Measurements from ENCODE around the gene SSR4. TPM values are rescaled to one million over a fixed set of nuclear protein-coding genes. Genes with fewer than 3 reads are reported as not detected.
A peak's percentile ranks its signal among the peaks of the same experiment; 100 is the strongest.

Gene SSR4
- total RNA-seq, 1 experiment from 2014 or later = 179 TPM

GRCh38 chrX:153793291-153793690 is 1.2 kb upstream of the SSR4 start:
- Histone ChIP-seq H3K9ac (ENCODE audit: extremely low read depth, insufficient read length, low read length) (peak overlapping the region; percentile 5), H2BK12ac (ENCODE audit: insufficient read length, low read depth, low read length) (no peak overlapping the region), H2BK5ac (ENCODE audit: insufficient read length, low read length) (no peak overlapping the region), H4K20me1 (ENCODE audit: control insufficient read depth, insufficient read depth, insufficient read length) (no peaks in the 10 kb centered on the region), H3K4ac (ENCODE audit: low read depth, low read length) (no peak overlapping the region), H3K14ac (ENCODE audit: insufficient read depth, low read length) (no peak overlapping the region), H2BK20ac (ENCODE audit: low read depth, low read length, poor library complexity, severe bottlenecking) (no peak overlapping the region), H2AFZ (ENCODE audit: low read length) (no peak overlapping the region), H3K27me3 (ENCODE audit: insufficient read depth, low read length) (no peaks in the 10 kb centered on the region), H3K79me1 (ENCODE audit: insufficient read depth, low read depth, low read length, poor library complexity, severe bottlenecking) (no peaks in the 10 kb centered on the region), H3K23me2 (ENCODE audit: insufficient read length, low read depth, low read length, poor library complexity, severe bottlenecking) (peaks cover 4% of the 10 kb centered on the region), H3K4me1 (ENCODE audit: insufficient read depth, low read length) (no peaks in the 10 kb centered on the region), H4K8ac (replicated peaks; ENCODE audit: insufficient read length, low read depth, low read length) (no peak overlapping the region), H3K4me2 (ENCODE audit: insufficient read depth, insufficient read length, low read length) (peak overlapping the region; percentile 55), H3T11ph (ENCODE audit: low read length) (no peak overlapping the region), H3K9me3 (ENCODE audit: control insufficient read depth, low read depth, low read length) (peaks cover 40% of the 10 kb centered on the region), H3K27ac (ENCODE audit: insufficient read length, low read depth, low read length) (no peak overlapping the region), H3K18ac (ENCODE audit: insufficient read length, low read depth, low read length) (no peak overlapping the region), H4K91ac (ENCODE audit: insufficient read length, low read depth, low read length) (no peak overlapping the region), H3K56ac (ENCODE audit: insufficient read length, low read depth, low read length) (no peak overlapping the region), H4K5ac (ENCODE audit: insufficient read length, low read depth, low read length) (no peak overlapping the region), H3K79me2 (ENCODE audit: insufficient read depth, low read length) (peaks cover 4% of the 10 kb centered on the region; the same call in 1 of the 2 replicates), H2BK120ac (ENCODE audit: low read depth, low read length, poor library complexity, severe bottlenecking) (no peak overlapping the region), H2BK15ac (ENCODE audit: low read depth, low read length) (no peak overlapping the region), H3K23ac (ENCODE audit: insufficient read length, low read depth, low read length) (no peak overlapping the region), H2AK5ac (ENCODE audit: insufficient read length, low read length) (no peak overlapping the region)
- TF ChIP-seq CTCF (conservative IDR thresholded peaks at IDR 0.05) = no peak
- Mint-ChIP-seq H3K27ac (no peak overlapping the region; a peak in 1 of 7 replicates), H3K9me3 (peaks cover 55 to 74% of the 10 kb centered on the region in 2 experiments), H3K36me3 (ENCODE audit: insufficient read depth in 1 of 3, low read depth in 3 of 3) (peaks cover 34 to 44% (median 34%) of the 10 kb centered on the region in 3 experiments), H3K4me1 (peaks cover 7 to 12% of the 10 kb centered on the region in 2 experiments; a peak in 3 of 4 replicates), H3K27me3 (ENCODE audit: low read depth) (no peaks in the 10 kb centered on the region; the same call in 1 of the 2 replicates), H3K4me3 (peak overlapping the region; percentile 87 to 93)
- DNase-seq = no peak
- WGBS (ENCODE audit: extremely low coverage, insufficient read length, low lambda C conversion rate) = no CpG with 5 or more reads among the region's 7 CpGs

Data from H9 (cell line).